ENCODE measurements around the gene VRK3. TPM values are rescaled to one million over a fixed set of nuclear protein-coding genes. Genes with fewer than 3 reads are reported as not detected.

VRK3 gene
- total and polyA plus RNA-seq, 2 donors (not counting 3 experiments of a cell fraction or from before 2014, with no cell fraction given), result 20.4 to 36.0 TPM

GRCh38 chr19:50007170-50007569 lies 18.0 kb downstream of the VRK3 start:
- H3K4me2 ChIP-seq (ENCODE audit: insufficient read depth, low read length), result no peak overlapping the region
- H3K79me2 ChIP-seq (ENCODE audit: control insufficient read depth, insufficient read depth, low read length), result no peaks in the 10 kb centered on the region
- intact Hi-C loops (cut with micrococcal nuclease), result no loop called here
- H4K20me1 ChIP-seq (replicated peaks; ENCODE audit: control insufficient read depth, extremely low read depth, insufficient read depth, low read length), result no peaks in the 10 kb centered on the region
- POLR2A ChIA-PET, result no interaction called here
- CTCF ChIA-PET, result no interaction called here
- no peak overlapping the region for H3K4me3 ChIP-seq (replicated peaks in 1 of 3; ENCODE audit: insufficient read depth in 1 of 3, low read depth in 1 of 3, low read length in 3 of 3)
- H3K9me3 ChIP-seq (replicated peaks; ENCODE audit: control insufficient read depth, insufficient read depth, low read length), result no peaks in the 10 kb centered on the region
- no peak overlapping the region for H3K27ac ChIP-seq (ENCODE audit: insufficient read depth, low read depth, low read length)
- BruUV-seq (replicated peaks), result no TSS peak
- H3K4me1 ChIP-seq (ENCODE audit: control insufficient read depth, extremely low read depth, insufficient read depth, low read length), result peaks cover 8% of the 10 kb centered on the region
- no peak overlapping the region for H2AFZ ChIP-seq (ENCODE audit: low read depth, low read length)
- H3K27me3 ChIP-seq (ENCODE audit: control insufficient read depth in 2 of 2, insufficient read depth in 2 of 2, low read length in 2 of 2), result no peaks in the 10 kb centered on the region
- peaks cover 2 to 48% of the 10 kb centered on the region in 2 experiments for H3K36me3 ChIP-seq (ENCODE audit: control insufficient read depth in 2 of 2, extremely low read depth in 1 of 2, insufficient read depth in 2 of 2, low read length in 2 of 2)
- no peaks in the 10 kb centered on the region for H3K9me1 ChIP-seq (replicated peaks; ENCODE audit: control insufficient read depth, extremely low read depth, insufficient read depth, low read length)
- dilution Hi-C loops (cut with MboI; ENCODE audit: extremely low pct_ligation_motif_present, low sequenced_read_pairs), result no loop called here
- TF ChIP-seq MYC (IDR thresholded peaks at IDR 0.05; ENCODE audit: low read depth, low read length) (no peak), JUN (IDR thresholded peaks at IDR 0.05; ENCODE audit: borderline replicate concordance, insufficient read depth, insufficient read length, low read depth) (no peak), POLR2A (IDR thresholded peaks at IDR 0.05; ENCODE audit: low read depth, low read length) (no peak), MAX (IDR thresholded peaks at IDR 0.05; ENCODE audit: insufficient read depth, insufficient read length) (no peak), CTCF (IDR thresholded peaks at IDR 0.05; ENCODE audit: extremely low read depth in 1 of 2, insufficient read depth in 1 of 2, low read depth in 1 of 2, low read length in 2 of 2) (no peak), POLR2AphosphoS5 (IDR thresholded peaks at IDR 0.05; ENCODE audit: insufficient read depth, low read depth, low read length) (no peak), EZH2 (IDR thresholded peaks at IDR 0.05; ENCODE audit: borderline replicate concordance, low read depth, low read length, severe bottlenecking) (no peak), FOS (IDR thresholded peaks at IDR 0.05; ENCODE audit: borderline replicate concordance, insufficient read depth, low read length) (no peak), GATA2 (IDR thresholded peaks at IDR 0.05; ENCODE audit: insufficient read depth, insufficient read length, low read depth, low read length) (no peak)
- no peak for DNase-seq (ENCODE audit: low read depth, low spot score)
- H3K9ac ChIP-seq (replicated peaks; ENCODE audit: extremely low read depth, insufficient read depth, low read length), result no peak overlapping the region
- FAIRE-seq, result no peak

Data from endothelial cell of umbilical vein (primary cell).